ENCODE data around the gene CHTF18.
"Not testable (repeated sequence)": the region's sequence is repeated elsewhere in the genome, so short reads cannot be mapped to it uniquely, and the experiment has no call there.

Gene CHTF18

DNA sequence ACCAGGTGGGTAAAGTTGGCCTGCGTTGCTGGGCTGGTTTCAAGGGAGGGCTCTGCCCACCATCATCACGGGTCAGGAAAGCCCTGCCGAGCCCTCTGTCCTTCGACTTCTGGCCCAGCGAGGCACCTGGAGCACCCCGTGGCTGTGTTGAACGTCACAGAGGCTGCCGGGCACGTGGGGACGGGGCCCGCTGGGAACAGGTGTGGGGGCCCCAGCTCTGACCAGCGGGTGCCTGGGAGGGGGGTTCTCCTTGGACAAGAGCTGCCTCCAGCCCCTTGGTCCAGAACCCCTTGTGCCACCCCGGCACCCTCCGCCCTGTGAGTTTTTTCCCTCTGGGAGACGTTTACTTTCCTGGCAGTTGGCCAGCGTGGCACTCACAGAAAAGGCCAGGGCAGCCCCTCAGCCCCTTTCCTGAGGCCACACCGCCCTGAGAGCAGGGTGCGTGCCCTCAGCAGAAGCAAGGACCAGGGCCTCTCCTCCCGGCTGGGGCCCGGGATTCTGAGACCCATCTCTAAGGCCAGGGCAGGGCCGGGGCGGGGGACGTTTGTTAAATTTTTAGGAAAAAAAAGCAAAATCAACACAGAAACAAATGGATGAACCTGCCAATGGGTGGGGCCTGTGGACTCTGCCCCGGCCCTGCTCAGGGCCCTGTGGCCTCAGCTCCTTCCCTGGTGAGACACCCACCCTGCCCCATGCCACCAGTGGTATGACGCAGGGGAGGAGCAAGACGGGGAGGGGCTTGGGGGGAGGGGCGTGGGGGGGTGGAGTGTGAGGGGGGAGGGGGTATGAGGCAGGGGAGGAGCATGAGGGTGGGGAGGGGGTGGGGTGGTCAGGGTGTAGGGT, 43.4 kb downstream of the CHTF18 start:
- DNase-seq: no peak

DNA sequence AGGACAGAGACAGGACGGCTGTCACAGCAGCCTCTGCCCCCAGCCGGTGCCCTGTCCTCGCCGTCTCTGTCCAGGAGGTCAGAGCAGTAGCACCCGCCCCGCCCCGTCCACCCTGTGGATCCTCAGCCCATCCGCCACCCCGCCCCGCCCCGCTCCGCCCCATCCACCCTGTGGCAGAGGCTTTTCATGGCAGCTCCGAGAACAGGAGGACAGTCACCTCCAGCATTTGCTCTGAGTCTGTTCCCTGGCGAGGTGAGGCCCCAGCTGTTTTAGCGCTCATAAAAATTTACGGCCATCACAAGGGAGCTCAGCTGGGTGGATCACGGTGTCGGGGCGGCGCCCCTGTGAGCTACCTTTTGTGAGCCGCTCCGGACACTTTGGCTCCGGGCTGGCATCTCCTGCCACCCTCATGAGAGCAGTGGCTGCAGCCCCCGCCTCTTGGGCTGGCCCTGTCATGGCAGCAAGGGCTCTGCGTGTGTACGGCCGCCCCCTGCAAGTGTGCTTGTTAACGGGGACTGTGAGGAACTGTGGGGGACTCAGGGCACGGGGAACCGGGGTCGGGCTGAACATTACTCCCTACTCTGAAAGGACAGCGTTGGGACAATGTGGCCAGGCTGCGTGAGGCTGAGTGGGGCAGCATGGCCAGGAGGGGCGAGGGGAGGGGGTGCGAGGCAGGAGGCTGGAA, 44.4 kb downstream of the CHTF18 start:
- DNase-seq: no peak

DNA sequence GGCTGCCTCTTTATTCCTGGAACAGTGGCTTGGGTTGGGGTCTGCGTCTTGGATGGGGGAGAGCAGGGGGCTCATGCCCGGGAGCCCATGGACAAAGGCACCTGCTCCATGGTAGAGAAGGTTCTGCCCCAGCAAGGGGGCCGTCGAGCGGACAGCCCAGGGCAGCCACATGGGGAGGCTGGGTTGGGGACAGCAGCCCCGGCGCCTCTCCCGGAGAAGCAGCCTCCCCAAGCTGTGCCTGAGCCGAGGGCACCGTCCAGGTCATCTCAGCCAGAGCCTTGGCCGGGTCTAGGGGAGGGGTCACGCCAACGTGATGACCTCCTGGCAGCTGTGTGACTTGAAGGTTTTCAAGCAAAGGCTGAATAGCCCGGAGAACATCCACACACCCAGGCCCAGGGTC, 45.0 kb downstream of the CHTF18 start:
- DNase-seq: no peak

- no peak for DNase-seq
These were observed 47.0 kb downstream of the CHTF18 start for GRCh38 chr16:835373-835772.

- DNase-seq: no peak
These were observed 47.8 kb downstream of the CHTF18 start for GRCh38 chr16:836221-836620.

DNA sequence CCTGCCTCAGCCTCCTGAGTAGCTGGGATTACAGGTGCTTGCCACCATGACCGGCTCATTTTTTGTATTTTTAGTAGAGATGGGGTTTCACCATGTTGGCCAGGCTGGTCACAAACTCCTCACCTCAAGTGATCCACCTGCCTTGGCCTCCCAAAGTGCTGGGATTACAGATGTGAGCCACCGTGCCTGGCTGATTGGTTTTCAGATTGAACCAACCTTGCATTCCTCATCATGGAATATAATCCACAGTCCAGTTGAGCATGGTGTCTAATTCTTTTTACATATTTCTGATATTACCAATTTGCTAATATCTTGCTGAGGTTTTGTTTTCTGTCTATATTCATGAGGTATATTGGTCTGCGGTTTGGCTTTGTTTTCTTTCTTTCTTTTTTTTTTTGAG, 48.4 kb downstream of the CHTF18 start:
- not testable (repeated sequence) for DNase-seq

- DNase-seq: peak; percentile 15
These were observed 50.3 kb downstream of the CHTF18 start for GRCh38 chr16:838741-839140.

- DNase-seq: peak; percentile 41
These were observed 51.4 kb downstream of the CHTF18 start for GRCh38 chr16:839643-840408.

GRCh38 chr16:840561-841454, 52.4 kb downstream of the CHTF18 start:
- DNase-seq: peak; percentile 21

DNA sequence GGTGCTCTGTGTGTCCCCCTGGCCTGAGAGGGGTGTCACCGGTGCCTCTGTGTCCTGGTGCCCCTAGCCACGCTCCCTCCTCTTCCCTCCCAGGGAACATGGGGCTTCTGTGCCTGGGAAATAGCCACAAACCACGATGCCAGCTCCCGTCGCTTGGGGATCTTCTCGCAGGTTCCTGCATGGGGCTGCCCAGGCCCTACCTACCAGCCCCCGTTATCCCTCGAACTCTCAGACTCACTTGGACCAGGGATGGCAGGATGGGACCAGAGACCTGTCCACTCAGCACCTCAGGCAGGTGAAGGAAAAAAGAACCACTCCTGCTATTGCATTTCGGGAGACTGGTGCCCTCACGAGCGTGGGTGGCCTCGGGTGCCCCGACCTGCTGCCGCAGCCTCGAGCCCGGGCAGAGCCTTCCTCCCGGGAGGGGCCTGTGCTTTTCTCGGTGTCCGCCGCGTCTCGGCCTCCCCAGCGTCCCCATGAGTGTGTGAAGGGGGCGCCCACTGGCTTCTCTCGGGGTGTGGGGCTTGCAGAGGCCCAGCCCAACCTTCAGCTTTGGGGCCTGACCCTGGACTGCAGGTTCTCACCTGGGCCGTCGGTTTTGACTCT, 53.1 kb downstream of the CHTF18 start:
- DNase-seq: peak; percentile 18

- DNase-seq: peak; percentile 65
These were observed 53.6 kb downstream of the CHTF18 start for GRCh38 chr16:842061-842476.

GRCh38 chr16:842711-843560, 54.5 kb downstream of the CHTF18 start:
- DNase-seq: peak; percentile 20

DNA sequence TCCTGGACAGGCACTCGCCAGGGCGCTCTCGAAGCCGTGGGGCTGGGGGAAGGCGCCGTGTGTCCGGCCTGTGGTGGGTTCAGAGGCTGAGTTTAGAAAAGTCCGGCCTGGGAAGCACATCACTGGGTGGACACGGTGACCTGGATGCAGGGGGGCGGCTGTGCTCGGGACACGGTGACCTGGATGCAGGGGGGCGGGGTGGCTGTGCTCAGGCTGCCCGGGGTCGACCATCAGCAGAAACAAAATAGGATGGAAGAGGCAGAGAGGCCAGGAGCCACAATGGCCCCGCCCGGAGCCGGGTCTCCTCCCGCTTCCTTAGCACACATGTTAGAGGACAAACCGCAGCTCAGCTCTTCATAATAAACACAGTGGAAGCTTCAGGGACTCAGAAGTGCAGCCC, 55.4 kb downstream of the CHTF18 start:
- peak; percentile 17 for DNase-seq

- DNase-seq: peak; percentile 21
These were observed 56.4 kb downstream of the CHTF18 start for GRCh38 chr16:844638-845350.

DNA sequence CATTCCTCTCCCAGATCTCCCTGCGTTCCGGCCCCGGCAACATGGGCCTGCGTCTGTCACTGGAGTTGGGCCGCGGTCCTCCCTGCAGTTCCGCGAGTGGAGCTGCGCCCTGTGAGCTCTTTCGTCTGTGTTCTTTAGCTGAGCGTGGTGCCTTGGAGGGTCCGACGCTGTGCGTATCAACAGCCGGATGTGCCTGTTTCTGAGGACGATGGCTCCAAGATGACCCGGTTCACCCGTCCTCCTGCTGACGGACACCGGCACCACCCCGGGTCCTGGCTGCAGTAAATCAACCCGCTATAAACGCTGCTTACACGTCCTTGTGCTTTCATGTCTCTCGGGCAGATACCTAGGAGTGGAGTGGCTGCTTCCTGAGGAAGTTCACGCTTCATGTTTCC, 56.9 kb downstream of the CHTF18 start:
- peak; percentile 10 for DNase-seq

DNA sequence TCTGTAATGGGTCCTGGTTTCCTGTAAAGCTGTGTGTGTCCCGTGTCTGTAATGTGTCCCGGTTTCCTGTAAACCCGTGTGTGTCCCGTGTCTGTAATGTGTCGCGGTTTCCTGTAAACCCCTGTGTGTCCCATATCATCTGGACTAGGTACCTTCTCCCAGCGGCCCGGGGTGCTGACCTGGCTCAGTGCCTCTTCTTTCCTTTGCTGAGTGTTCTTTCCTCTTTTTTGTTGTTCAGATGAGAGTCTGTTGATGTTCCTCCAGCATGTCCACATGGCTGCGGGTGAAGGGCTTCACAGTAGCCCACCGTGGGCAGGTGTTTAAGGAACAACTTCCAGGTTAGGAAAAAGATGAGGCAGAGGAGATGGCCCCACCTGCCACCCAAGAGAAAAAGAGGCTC, 58.7 kb downstream of the CHTF18 start:
- peak; percentile 23 for DNase-seq

All from left hindlimb (tissue), 1 donor.